GM19455 (cell line): ENCODE results near the gene LHX1.

ENCODE experiments used
- ATAC-seq: cut with Tn5 transposase; IDR thresholded peaks from one replicate; pipeline ENCODE4 v1.9.1; 2021; ENCODE audit not compliant: unreplicated experiment

The LHX1 gene

GRCh38 chr17:36921095-36921851 lies 16.0 kb upstream of the LHX1 start:
- no peak for ATAC-seq

- ATAC-seq = no peak
Observed at GRCh38 chr17:36922175-36922574, 15.1 kb upstream of the LHX1 start.

- no peak for ATAC-seq
Observed at GRCh38 chr17:36923814-36924221, 13.5 kb upstream of the LHX1 start.

- ATAC-seq = no peak
Observed at GRCh38 chr17:36926226-36926625, 11.0 kb upstream of the LHX1 start.

GRCh38 chr17:36926701-36927100 lies 10.6 kb upstream of the LHX1 start:
- no peak for ATAC-seq

- no peak for ATAC-seq
Observed at GRCh38 chr17:36928471-36929345, 8.6 kb upstream of the LHX1 start.

GRCh38 chr17:36929851-36930582 lies 7.3 kb upstream of the LHX1 start:
- ATAC-seq = no peak

- ATAC-seq = no peak
Observed at GRCh38 chr17:36930583-36930900, 6.7 kb upstream of the LHX1 start.

GRCh38 chr17:36931096-36931696 lies 6.1 kb upstream of the LHX1 start:
- no peak for ATAC-seq

- no peak for ATAC-seq
Observed at GRCh38 chr17:36931697-36932382, 5.4 kb upstream of the LHX1 start.

- ATAC-seq = no peak
Observed at GRCh38 chr17:36932383-36932693, 4.9 kb upstream of the LHX1 start.

- no peak for ATAC-seq
Observed at GRCh38 chr17:36932694-36933511, 4.4 kb upstream of the LHX1 start.

GRCh38 chr17:36933512-36934143 lies 3.6 kb upstream of the LHX1 start:
- no peak for ATAC-seq

GRCh38 chr17:36934144-36934691 lies 3.1 kb upstream of the LHX1 start:
- ATAC-seq = no peak

- no peak for ATAC-seq
Observed at GRCh38 chr17:36934692-36935630, 2.3 kb upstream of the LHX1 start.

- ATAC-seq = no peak
Observed at GRCh38 chr17:36935671-36936454, 1.4 kb upstream of the LHX1 start.

GRCh38 chr17:36936455-36937000 lies 747 bp upstream of the LHX1 start:
- no peak for ATAC-seq
